NCI-H2196 treated with DMSO at 0.1 percent for 48 hours (cell line): ENCODE measurements around the gene SNAPIN.

Experiments used
- DNase-seq: peaks from one replicate; lab custom pipeline; 2025; ENCODE audit not compliant: unreplicated experiment; lab: John Stamatoyannopoulos, UW

The SNAPIN gene, protein sequence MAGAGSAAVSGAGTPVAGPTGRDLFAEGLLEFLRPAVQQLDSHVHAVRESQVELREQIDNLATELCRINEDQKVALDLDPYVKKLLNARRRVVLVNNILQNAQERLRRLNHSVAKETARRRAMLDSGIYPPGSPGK

GRCh38 chr1:153658400-153659174, at the start of gene SNAPIN:
TSS of gene SNAPIN (plus strand) at chr1:153658703. CDS start at chr1:153658744, 41 bp downstream.
- peak; percentile 83 for DNase-seq

DNA sequence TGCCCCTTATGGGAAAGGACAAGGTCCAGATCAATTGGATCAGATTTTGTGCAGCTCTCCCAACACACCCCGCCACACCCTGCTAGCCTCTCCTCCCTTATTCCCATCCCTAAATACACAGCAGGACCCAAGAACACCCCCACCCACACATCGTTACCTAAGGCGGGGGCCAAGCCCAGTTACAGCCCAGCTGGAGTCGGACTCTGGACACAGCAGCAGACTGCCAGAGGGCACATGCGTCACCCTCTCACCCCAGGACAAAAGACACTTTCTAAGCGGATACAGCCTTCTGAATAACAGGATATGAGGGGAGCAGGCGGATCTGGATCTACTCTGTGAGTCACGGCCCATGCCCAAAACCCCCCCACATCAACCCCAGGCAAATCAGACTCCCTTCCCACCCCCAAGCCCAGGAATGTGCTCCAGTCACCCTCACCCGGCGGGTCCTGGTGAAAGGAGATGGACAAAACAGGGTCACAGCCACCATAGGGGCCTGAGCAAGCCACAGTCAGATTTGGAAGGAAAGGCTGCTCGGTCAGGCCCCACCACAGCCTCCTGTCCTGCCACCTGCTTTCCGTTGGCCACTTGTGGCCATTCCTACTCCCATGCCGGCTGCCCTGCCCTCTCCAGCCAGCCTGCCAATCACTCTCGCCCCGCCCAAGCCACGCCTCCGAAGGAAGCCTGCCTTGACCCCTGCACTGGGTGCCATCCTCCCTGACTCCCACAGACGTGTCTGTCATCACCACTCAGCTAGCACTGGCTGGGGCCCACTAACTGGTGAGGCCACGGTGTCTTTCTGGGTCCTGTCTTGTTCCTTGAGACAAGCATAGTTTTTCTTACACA, 49.5 kb upstream of the SNAPIN start:
- no peak for DNase-seq

GRCh38 chr1:153609585-153609907, 49.0 kb upstream of the SNAPIN start:
- no peak for DNase-seq

GRCh38 chr1:153610334-153610733, 48.2 kb upstream of the SNAPIN start:
- DNase-seq: no peak

GRCh38 chr1:153610811-153611301, 47.6 kb upstream of the SNAPIN start:
- DNase-seq: no peak

DNA sequence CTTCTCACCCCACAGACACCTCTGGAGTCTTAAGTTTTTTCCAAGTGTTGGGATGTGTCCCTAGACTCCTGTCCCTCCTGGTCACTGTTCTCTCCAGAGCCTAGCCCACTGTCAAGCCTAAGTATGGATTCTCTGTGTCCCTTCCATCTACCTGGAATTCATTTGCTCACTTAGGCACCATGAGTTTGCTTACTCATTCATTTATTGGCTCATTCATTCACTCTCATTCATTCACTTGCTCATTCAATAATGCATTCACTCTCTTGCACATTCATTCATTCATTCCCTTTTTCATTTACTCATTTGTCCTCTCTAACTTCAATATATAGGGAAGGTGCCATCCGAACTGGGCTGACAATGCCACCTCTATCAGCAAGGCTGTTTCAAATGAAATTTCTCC, 47.1 kb upstream of the SNAPIN start:
- DNase-seq: no peak

GRCh38 chr1:153612111-153612754, 46.3 kb upstream of the SNAPIN start:
- no peak for DNase-seq

- DNase-seq: no peak
Measured at GRCh38 chr1:153612755-153613331, 45.7 kb upstream of the SNAPIN start, which contains the start of gene S100A16. TSS of gene S100A16 (minus strand) at chr1:153613137. CDS start at chr1:153608151, 4,986 bp downstream.

- no peak for DNase-seq
Measured at GRCh38 chr1:153613406-153613805, 45.1 kb upstream of the SNAPIN start.

DNA sequence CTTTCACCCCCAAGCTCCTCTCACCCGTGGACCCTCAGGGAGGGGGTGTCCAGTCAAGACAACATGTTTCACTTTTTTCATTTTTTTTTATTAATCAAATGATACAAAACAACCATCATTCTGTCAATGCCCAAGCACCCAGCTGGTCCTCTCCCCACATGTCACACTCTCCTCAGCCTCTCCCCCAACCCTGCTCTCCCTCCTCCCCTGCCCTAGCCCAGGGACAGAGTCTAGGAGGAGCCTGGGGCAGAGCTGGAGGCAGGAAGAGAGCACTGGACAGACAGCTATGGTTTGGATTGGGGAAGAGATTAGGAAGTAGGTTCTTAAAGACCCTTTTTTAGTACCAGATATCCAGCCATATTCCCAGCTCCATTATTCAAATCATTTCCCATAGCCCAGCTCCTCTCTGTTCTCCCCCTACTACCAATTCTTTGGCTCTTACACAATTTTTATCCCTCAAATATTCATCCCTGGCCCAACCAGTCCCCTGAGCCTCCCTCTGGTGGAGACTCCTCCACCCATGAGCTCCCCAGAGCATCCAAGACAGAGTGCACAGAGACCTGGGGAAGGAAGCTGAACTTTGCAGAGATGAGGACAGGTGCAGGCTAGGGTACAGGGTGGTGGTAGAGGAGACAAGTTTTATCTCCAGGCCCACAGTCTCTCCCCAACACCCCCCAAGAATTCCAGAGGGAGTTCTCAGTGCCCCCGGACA, 44.2 kb upstream of the SNAPIN start:
- no peak for DNase-seq

DNA sequence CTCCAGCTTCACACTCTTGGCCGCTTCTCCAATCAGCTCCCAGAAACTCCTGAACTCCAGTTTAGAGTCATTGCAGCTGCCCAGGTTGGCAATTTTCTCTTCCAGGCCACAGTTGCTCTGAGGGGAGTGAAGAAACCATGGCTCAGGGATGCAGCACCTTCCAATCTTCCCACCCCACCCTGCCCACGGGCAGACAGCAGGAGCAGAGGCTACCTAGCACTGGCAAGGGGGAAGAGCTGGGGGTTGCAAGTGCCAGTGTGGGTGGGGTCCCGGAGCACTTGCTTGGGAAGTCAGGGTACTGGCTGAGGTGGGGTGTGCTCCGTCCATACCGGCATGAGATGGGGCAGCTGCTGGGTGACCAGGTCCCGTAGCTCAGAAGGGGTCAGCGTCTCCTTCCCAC, 43.6 kb upstream of the SNAPIN start:
- no peak for DNase-seq

DNA sequence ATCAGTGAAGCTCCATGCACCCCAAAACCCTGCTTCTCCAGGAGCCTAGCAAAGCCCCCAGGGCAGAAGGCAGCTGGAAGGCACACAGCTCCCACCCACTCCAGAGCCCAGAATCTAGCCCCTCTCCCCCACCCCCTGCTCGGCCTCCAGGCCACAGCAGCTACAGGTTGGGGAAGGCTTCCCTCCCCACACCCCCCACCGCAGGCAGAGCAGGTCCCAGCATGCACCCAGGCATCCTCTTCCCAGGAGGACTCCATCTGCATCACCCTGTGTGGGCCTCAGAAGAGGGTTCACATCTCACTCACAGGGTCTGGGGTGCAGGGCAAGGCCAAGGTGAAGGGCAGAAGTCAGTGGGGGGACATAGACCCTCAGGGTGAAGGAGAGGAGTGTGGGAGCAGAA, 43.1 kb upstream of the SNAPIN start:
- no peak for DNase-seq

GRCh38 chr1:153616144-153616916, 42.2 kb upstream of the SNAPIN start, which contains the start of gene S100A14:
TSS of gene S100A14 (minus strand) at chr1:153616325. CDS start at chr1:153615858, 467 bp downstream.
- DNase-seq: peak; percentile 35

- DNase-seq: no peak
Measured at GRCh38 chr1:153616917-153617311, 41.6 kb upstream of the SNAPIN start.

- no peak for DNase-seq
Measured at GRCh38 chr1:153617663-153618062, 40.8 kb upstream of the SNAPIN start.

- no peak for DNase-seq
Measured at GRCh38 chr1:153619171-153619570, 39.3 kb upstream of the SNAPIN start.

DNA sequence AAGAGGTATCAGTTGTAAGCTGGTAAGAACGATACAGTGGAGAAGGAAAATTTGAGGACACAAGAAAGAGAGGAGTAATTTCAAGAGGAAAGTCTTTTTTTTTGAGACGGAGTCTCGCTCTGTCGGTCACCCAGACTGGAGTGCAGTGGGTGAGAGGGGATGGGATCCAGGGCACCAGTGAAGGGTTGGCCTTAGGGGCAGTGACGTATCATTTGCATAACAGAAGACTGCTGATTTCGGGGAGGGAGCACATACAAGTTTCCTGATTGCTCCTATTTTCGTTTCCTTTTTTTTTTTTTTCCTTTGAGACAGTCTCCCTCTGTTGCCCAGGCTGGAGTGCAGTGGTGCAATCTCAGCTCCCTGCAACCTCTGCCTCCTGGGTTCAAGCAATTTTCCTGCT, 35.4 kb upstream of the SNAPIN start:
- DNase-seq: no peak

GRCh38 chr1:153624965-153625611, 33.4 kb upstream of the SNAPIN start:
- no peak for DNase-seq

DNA sequence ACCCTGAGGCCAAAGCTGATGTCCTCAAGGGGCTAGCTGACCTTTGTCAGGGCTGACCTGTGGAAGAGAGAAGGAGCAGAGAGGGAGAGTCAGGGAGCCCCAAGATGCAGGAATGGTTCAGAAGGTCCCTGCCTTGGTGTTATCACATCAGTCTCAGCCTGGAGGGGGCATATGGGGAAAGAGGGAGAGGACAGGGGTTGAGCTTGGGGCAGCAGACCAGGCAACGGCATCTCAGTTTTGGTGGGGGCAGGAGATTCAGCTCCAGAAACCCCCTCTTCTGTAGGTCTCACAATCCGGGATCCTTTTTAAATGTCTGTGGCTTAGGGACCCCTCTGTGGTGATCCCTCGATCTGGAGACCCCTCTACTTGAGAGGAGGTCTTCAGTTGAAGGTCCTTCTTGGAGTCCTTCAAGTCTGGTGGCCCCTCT, 32.0 kb upstream of the SNAPIN start:
- no peak for DNase-seq
